ENCODE data around the gene BBS7. TPM values are rescaled to one million over a fixed set of nuclear protein-coding genes. Genes with fewer than 3 reads are reported as not detected.
A peak's percentile ranks its signal among the peaks of the same experiment; 100 is the strongest.

BBS7 gene, protein sequence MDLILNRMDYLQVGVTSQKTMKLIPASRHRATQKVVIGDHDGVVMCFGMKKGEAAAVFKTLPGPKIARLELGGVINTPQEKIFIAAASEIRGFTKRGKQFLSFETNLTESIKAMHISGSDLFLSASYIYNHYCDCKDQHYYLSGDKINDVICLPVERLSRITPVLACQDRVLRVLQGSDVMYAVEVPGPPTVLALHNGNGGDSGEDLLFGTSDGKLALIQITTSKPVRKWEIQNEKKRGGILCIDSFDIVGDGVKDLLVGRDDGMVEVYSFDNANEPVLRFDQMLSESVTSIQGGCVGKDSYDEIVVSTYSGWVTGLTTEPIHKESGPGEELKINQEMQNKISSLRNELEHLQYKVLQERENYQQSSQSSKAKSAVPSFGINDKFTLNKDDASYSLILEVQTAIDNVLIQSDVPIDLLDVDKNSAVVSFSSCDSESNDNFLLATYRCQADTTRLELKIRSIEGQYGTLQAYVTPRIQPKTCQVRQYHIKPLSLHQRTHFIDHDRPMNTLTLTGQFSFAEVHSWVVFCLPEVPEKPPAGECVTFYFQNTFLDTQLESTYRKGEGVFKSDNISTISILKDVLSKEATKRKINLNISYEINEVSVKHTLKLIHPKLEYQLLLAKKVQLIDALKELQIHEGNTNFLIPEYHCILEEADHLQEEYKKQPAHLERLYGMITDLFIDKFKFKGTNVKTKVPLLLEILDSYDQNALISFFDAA
- total RNA-seq, result 10 to 100 TPM; 15.2 to 17.9 TPM

- peaks cover 6% of the 10 kb centered on the region for H3K27me3 Mint-ChIP-seq
- peak within 1 kb of the TSS; percentile 74 for H3K27ac Mint-ChIP-seq
- peaks cover 10% of the 10 kb centered on the region for H3K4me1 Mint-ChIP-seq (ENCODE audit: low read depth)
- DNase-seq, result peak; percentile 98
- ChIA-PET CTCF (interaction anchor here (0.7 kb wide), 1 partner anchor 338 kb away, joined by 3 read pairs; no protein-coding TSS in a partner anchor), POLR2A (interaction anchor here (1.0 to 2.6 kb wide), 3 partner anchors 46 to 69 kb away, joined by 3 to 15 read pairs (median 5); partner anchors contain the start of genes CCNA2 and EXOSC9)
- no peaks in the 10 kb centered on the region for H3K9me3 Mint-ChIP-seq
- intact Hi-C loops (cut with micrococcal nuclease), result loop anchor here (1.0 to 2.0 kb wide), 5 partner anchors 46 to 863 kb away; partner anchors contain the start of genes ANXA5, BBS12 and EXOSC9
- H3K4me3 Mint-ChIP-seq, result peak within 1 kb of the TSS; percentile 95
- peaks cover 18% of the 10 kb centered on the region for H3K36me3 Mint-ChIP-seq
Measured at GRCh38 chr4:121869841-121870822, at the start of gene BBS7. TSS of gene BBS7 (minus strand) at chr4:121870474. CDS start at chr4:121870313, 161 bp downstream.

DNA sequence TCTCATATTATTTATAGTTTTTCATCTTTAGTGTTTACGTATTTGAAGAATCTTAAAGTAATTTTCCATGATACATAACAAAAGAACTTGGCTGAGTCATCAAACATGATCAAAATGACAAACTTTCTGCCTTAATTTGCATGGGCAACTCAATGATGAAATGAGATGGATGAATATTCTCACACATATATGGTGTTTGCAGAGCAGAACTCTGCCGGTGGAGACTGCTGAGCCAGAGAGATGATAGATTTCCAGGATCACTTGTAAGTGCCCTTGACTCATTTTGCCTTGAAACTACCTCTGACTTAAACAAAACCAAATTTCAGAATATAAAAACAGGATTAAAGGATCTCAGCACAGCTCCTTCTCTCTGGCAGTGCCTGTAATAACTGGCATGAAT is 43.4 kb upstream of the BBS7 start:
- ChIA-PET POLR2A (no interaction called here), CTCF (no interaction called here)
- H3K4me1 Mint-ChIP-seq (ENCODE audit: low read depth), result no peaks in the 10 kb centered on the region
- intact Hi-C loops (cut with micrococcal nuclease), result no loop called here
- no peak overlapping the region for H3K27ac Mint-ChIP-seq
- no peaks in the 10 kb centered on the region for H3K36me3 Mint-ChIP-seq
- H3K9me3 Mint-ChIP-seq, result no peaks in the 10 kb centered on the region
- no peak overlapping the region for H3K4me3 Mint-ChIP-seq
- H3K27me3 Mint-ChIP-seq, result no peaks in the 10 kb centered on the region
- no peak for DNase-seq

GRCh38 chr4:121908346-121908745 is 38.1 kb upstream of the BBS7 start:
- Mint-ChIP-seq H3K36me3 (no peaks in the 10 kb centered on the region), H3K9me3 (no peaks in the 10 kb centered on the region), H3K4me1 (ENCODE audit: low read depth) (no peaks in the 10 kb centered on the region), H3K27me3 (peaks cover 3% of the 10 kb centered on the region), H3K4me3 (no peak overlapping the region), H3K27ac (no peak overlapping the region)
- DNase-seq, result no peak
- intact Hi-C loops (cut with micrococcal nuclease), result no loop called here
- ChIA-PET CTCF (no interaction called here), POLR2A (no interaction called here)

DNA sequence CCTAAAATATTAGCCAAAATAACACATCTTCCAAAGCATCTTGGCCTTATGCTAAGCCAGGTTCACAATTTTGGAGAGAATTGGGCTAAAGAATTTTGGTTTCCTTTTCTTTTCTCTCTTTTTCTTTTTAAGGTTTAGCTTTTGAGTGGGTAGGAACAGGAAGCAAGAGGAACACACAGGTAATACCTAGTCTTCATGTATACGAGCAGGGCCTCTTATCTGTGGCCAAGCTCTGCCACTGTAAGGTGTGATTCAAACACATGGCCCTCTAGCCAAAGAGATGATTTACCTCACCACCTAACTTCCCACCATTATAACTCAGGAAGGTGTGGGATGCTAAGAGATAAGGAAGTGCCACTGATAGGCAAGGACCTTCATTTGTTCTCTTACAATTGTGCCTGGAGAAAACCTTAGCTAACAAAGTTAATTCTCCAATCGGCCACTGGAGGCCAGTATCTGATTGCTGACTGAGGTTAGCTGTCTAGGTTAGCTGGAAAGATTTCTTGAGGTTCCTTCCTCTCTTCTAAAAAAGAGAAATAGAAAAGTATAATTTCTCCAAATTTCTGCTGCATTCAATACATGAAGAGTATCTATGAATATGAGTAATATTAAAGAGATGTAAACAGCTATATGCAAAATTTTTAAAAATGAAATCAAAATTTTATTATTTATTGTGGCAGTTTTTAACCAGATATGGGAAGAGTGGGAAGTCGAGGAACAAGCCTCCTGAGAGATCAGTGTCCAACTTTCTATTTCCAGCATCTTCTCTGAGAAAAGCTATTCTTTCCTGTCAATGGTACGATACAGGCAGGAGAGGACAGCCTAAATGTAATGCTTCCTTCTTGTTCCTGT is 30.1 kb upstream of the BBS7 start:
- H3K27ac Mint-ChIP-seq, result no peak overlapping the region

GRCh38 chr4:121898150-121898549 is 27.9 kb upstream of the BBS7 start:
- DNase-seq, result peak; percentile 33
- Mint-ChIP-seq H3K36me3 (no peaks in the 10 kb centered on the region), H3K4me1 (ENCODE audit: low read depth) (peaks cover 8% of the 10 kb centered on the region), H3K27ac (no peak overlapping the region), H3K9me3 (peaks cover 3% of the 10 kb centered on the region), H3K4me3 (no peak overlapping the region), H3K27me3 (peaks cover under 1% of the 10 kb centered on the region)
- ChIA-PET CTCF (interaction anchor here (0.7 to 1.2 kb wide), 3 partner anchors 13 to 679 kb away, joined by 3 to 4 read pairs (median 3); no protein-coding TSS in a partner anchor), POLR2A (no interaction called here)
- intact Hi-C loops (cut with micrococcal nuclease), result no loop called here

More for the DNA sequence above, 30.1 kb upstream of the BBS7 start:
- Mint-ChIP-seq H3K36me3 (no peaks in the 10 kb centered on the region), H3K4me1 (ENCODE audit: low read depth) (peaks cover 8% of the 10 kb centered on the region), H3K4me3 (no peak overlapping the region), H3K9me3 (peaks cover 3% of the 10 kb centered on the region), H3K27me3 (peaks cover 6% of the 10 kb centered on the region)
- peak; percentile 58 for DNase-seq
- intact Hi-C loops (cut with micrococcal nuclease), result loop anchor here (1.0 to 5.0 kb wide), 3 partner anchors 102 to 677 kb away; partner anchors contain the start of gene IL2
- ChIA-PET POLR2A (no interaction called here), CTCF (interaction anchor here (0.6 to 2.7 kb wide), 41 partner anchors 9 to 1151 kb away, joined by 3 to 40 read pairs (median 4); partner anchors contain the start of gene IL2)

DNA sequence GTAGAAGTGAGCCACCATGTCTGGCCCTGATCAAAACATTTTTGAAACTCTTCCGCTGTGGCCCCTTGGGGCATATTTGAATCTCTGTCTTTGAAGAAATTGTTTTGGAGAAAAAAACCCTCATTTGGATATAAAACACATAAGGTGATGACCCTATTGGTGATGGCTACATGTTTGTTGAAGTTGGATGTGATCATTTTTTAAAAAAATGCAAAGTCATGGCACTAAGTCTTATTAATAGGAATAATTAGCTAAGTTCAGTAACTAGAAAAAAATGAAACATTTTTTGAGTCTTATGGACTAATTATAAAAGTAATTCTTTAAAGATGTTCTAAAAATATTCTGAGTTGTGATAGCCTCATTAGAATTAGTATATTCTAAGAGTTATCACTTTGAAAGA is 17.9 kb upstream of the BBS7 start:
- intact Hi-C loops (cut with micrococcal nuclease), result no loop called here
- Mint-ChIP-seq H3K36me3 (no peaks in the 10 kb centered on the region), H3K4me3 (no peak overlapping the region), H3K27me3 (peaks cover 16% of the 10 kb centered on the region), H3K27ac (no peak overlapping the region), H3K9me3 (no peaks in the 10 kb centered on the region), H3K4me1 (ENCODE audit: low read depth) (no peaks in the 10 kb centered on the region)
- POLR2A ChIA-PET, result no interaction called here
- no peak for DNase-seq
- CTCF ChIA-PET, result interaction anchor here (1.7 kb wide), 1 partner anchor 12 kb away, joined by 7 read pairs; no protein-coding TSS in a partner anchor

- CTCF ChIA-PET, result interaction anchor here (0.9 to 2.2 kb wide), 2 partner anchors 13 to 15 kb away, joined by 3 to 8 read pairs; no protein-coding TSS in a partner anchor
- Mint-ChIP-seq H3K27me3 (peaks cover 16% of the 10 kb centered on the region), H3K4me3 (no peak overlapping the region), H3K27ac (no peak overlapping the region), H3K4me1 (ENCODE audit: low read depth) (no peaks in the 10 kb centered on the region), H3K9me3 (no peaks in the 10 kb centered on the region), H3K36me3 (no peaks in the 10 kb centered on the region)
- DNase-seq, result no peak
- POLR2A ChIA-PET, result no interaction called here
- intact Hi-C loops (cut with micrococcal nuclease), result no loop called here
Measured at GRCh38 chr4:121885115-121885514, 14.8 kb upstream of the BBS7 start.

- H3K27ac Mint-ChIP-seq, result no peak overlapping the region
- H3K4me3 Mint-ChIP-seq, result no peak overlapping the region
- H3K9me3 Mint-ChIP-seq, result no peaks in the 10 kb centered on the region
- CTCF ChIA-PET, result no interaction called here
- POLR2A ChIA-PET, result no interaction called here
- H3K27me3 Mint-ChIP-seq, result peaks cover 28% of the 10 kb centered on the region
- no peaks in the 10 kb centered on the region for H3K36me3 Mint-ChIP-seq
- no peaks in the 10 kb centered on the region for H3K4me1 Mint-ChIP-seq (ENCODE audit: low read depth)
- DNase-seq, result no peak
- intact Hi-C loops (cut with micrococcal nuclease), result no loop called here
Measured at GRCh38 chr4:121881158-121881557, 10.9 kb upstream of the BBS7 start.

DNA sequence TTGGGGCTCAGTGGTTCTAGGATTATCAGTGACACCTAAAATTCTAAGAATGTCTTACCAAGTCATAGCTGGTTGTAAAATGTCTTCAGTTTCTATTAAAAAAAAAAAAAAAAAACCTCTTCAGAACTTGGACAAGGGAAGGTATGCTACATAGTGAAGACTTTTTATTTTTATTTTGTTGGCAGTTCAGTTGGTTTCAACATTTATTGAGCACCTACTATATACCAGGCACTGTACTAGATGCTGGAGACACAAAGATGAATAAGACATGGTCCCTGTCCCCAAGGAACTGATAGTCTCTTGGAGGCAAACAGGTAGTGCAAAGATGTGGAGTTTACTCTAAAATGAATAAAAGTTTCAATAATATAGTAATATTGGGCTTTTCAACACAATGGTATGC is 8.9 kb upstream of the BBS7 start:
- Mint-ChIP-seq H3K4me1 (ENCODE audit: low read depth) (no peaks in the 10 kb centered on the region), H3K27me3 (peaks cover 25% of the 10 kb centered on the region), H3K4me3 (no peak overlapping the region), H3K36me3 (no peaks in the 10 kb centered on the region), H3K9me3 (no peaks in the 10 kb centered on the region), H3K27ac (no peak overlapping the region)
- ChIA-PET CTCF (no interaction called here), POLR2A (no interaction called here)
- intact Hi-C loops (cut with micrococcal nuclease), result no loop called here
- DNase-seq, result no peak

- Mint-ChIP-seq H3K4me3 (no peak overlapping the region), H3K9me3 (no peaks in the 10 kb centered on the region), H3K27me3 (peaks cover 29% of the 10 kb centered on the region), H3K36me3 (no peaks in the 10 kb centered on the region), H3K4me1 (ENCODE audit: low read depth) (no peaks in the 10 kb centered on the region), H3K27ac (no peak overlapping the region)
- intact Hi-C loops (cut with micrococcal nuclease), result no loop called here
- ChIA-PET POLR2A (no interaction called here), CTCF (interaction anchor here (1.4 kb wide), 1 partner anchor 23 kb away, joined by 8 read pairs; no protein-coding TSS in a partner anchor)
- no peak for DNase-seq
Measured at GRCh38 chr4:121877041-121877773, 6.9 kb upstream of the BBS7 start.

Measured in activated CD4-positive, alpha-beta memory T cell treated with anti-CD3 and anti-CD28 coated beads for 36 hours (primary cell).